H1 (cell line): ENCODE data around the gene KATNAL2. TPM values are rescaled to one million over a fixed set of nuclear protein-coding genes. Genes with fewer than 3 reads are reported as not detected.

Experiments
- CTCF ChIA-PET: fragments of 300-600 bp; sonication (Branson Sonifier 250); formaldehyde crosslinking; loops from one replicate; lab custom pipeline; 2021; ENCODE audit not compliant: partially characterized antibody; lab: Charles Lee
- POLR2A ChIA-PET: fragments of 300-600 bp; sonication (Branson Sonifier 250); formaldehyde crosslinking; loops from one replicate; lab custom pipeline; 2021; ENCODE audit warnings: inconsistent platforms; ENCODE audit not compliant: partially characterized antibody; lab: Charles Lee
- DNase-seq, 2 experiments: peaks; one replicate each; pipeline versions ENCODE4 v3.0.0 to v3.0.0-alpha.2; 2010 to 2022; ENCODE audit warnings: low spot score in 2 of 2, low read depth in 1 of 2, mixed read lengths in 1 of 2
- FAIRE-seq: peaks from 2 replicates; lab custom pipeline; 2011; peaks lifted over from hg19 to GRCh38; lab: Jason Lieb, UNC
- H2AFZ ChIP-seq: 2 replicates; pipeline ENCODE4 v1.8.1; 2012; ENCODE audit warnings: low read length, inconsistent platforms
- H2AK5ac ChIP-seq: 2 replicates; pipeline ENCODE4 v1.6.1; 2013; ENCODE audit warnings: low read depth, low read length
- H2BK120ac ChIP-seq: replicated peaks from 2 replicates; pipeline ENCODE3; 2013; ENCODE audit warnings: low read depth, low read length, inconsistent platforms
- H2BK12ac ChIP-seq: 2 replicates; pipeline ENCODE4 v1.6.1; 2013; ENCODE audit warnings: low read depth, low read length
- H2BK15ac ChIP-seq: 2 replicates; pipeline ENCODE4 v1.6.1; 2013; ENCODE audit warnings: low read length
- H2BK20ac ChIP-seq: 2 replicates; pipeline ENCODE4 v1.6.1; 2013; ENCODE audit warnings: low read length
- H2BK5ac ChIP-seq: 2 replicates; pipeline ENCODE4 v1.6.1; 2013; ENCODE audit warnings: low read depth, low read length
- H3K14ac ChIP-seq: 2 replicates; pipeline ENCODE4 v1.6.1; 2013; ENCODE audit warnings: inconsistent platforms; ENCODE audit not compliant: insufficient read length
- H3K18ac ChIP-seq: 2 replicates; pipeline ENCODE4 v1.6.1; 2013; ENCODE audit warnings: low read length; ENCODE audit errors: extremely low read depth
- H3K23ac ChIP-seq: 2 replicates; pipeline ENCODE4 v1.6.1; 2013; ENCODE audit warnings: inconsistent platforms; ENCODE audit not compliant: insufficient read length
- H3K23me2 ChIP-seq: 2 replicates; pipeline ENCODE4 v1.6.1; 2013; ENCODE audit warnings: low read depth, low read length
- H3K27ac ChIP-seq: 2 replicates; pipeline ENCODE4 v1.6.1; 2011; ENCODE audit warnings: low read depth, low read length, inconsistent platforms
- H3K27me3 ChIP-seq, 4 experiments: replicated peaks in 1 of 4; 1 replicate in 1 of 4; 2 replicates in 3 of 4; pipeline versions ENCODE4 v1.6.1 to v1.8.1; 2011 to 2013; ENCODE audit warnings: low read length in 3 of 4, mild to moderate bottlenecking in 3 of 4, inconsistent platforms in 2 of 4, mixed read lengths in 2 of 4, moderate library complexity in 1 of 4; ENCODE audit not compliant: control insufficient read depth in 3 of 4, insufficient read depth in 3 of 4; ENCODE audit errors: extremely low read depth in 1 of 4
- H3K36me3 ChIP-seq, 4 experiments: 2 replicates each; pipeline versions ENCODE4 v1.6.1 to v1.8.1; 2011 to 2013; ENCODE audit warnings: mild to moderate bottlenecking in 4 of 4, low read length in 3 of 4, moderate library complexity in 2 of 4, control low read depth in 1 of 4, inconsistent platforms in 1 of 4; ENCODE audit not compliant: insufficient read depth in 4 of 4, control insufficient read depth in 2 of 4
- H3K4ac ChIP-seq: replicated peaks from 2 replicates; pipeline ENCODE3; 2013; ENCODE audit warnings: low read length, low read depth, mixed read lengths, inconsistent platforms; ENCODE audit not compliant: insufficient read length
- H3K4me1 ChIP-seq, 4 experiments: replicated peaks in 1 of 4; 1 replicate in 1 of 4; 2 replicates in 3 of 4; pipeline versions ENCODE4 v1.6.1 to v1.8.1; 2011 to 2013; ENCODE audit warnings: low read length in 3 of 4, inconsistent platforms in 2 of 4, mixed read lengths in 1 of 4; ENCODE audit not compliant: insufficient read depth in 4 of 4, control insufficient read depth in 3 of 4
- H3K4me2 ChIP-seq, 2 experiments: 2 replicates each; pipeline versions ENCODE4 v1.6.1 to v1.8.1; 2011 to 2013; ENCODE audit warnings: low read depth in 2 of 2, low read length in 2 of 2, control low read depth in 1 of 2, inconsistent platforms in 1 of 2, mild to moderate bottlenecking in 1 of 2; ENCODE audit not compliant: insufficient read depth in 1 of 2
- H3K4me3 ChIP-seq, 4 experiments: fragments of 200-600, 300-600 bp in 1 of 4; sonication (generic), shearing (Covaris generic), sonication (Bioruptor Twin) in 1 of 4; 2 replicates each; pipeline versions ENCODE4 v1.5.1 to v1.8.1; 2011 to 2016; ENCODE audit warnings: low read length in 4 of 4, low read depth in 3 of 4, control low read depth in 2 of 4, inconsistent platforms in 2 of 4, mild to moderate bottlenecking in 2 of 4, mixed read lengths in 1 of 4, moderate library complexity in 1 of 4; ENCODE audit not compliant: insufficient read depth in 2 of 4; ENCODE audit errors: extremely low read depth in 1 of 4
- H3K56ac ChIP-seq: replicated peaks from 2 replicates; pipeline ENCODE3; 2013; ENCODE audit warnings: low read depth, mild to moderate bottlenecking, mixed read lengths, low read length, inconsistent platforms; ENCODE audit not compliant: insufficient read length
- H3K79me1 ChIP-seq: 2 replicates; pipeline ENCODE4 v1.6.1; 2013; ENCODE audit warnings: low read depth, low read length, control low read depth
- H3K79me2 ChIP-seq, 2 experiments: 2 replicates each; pipeline versions ENCODE4 v1.6.1 to v1.8.1; 2012 to 2013; ENCODE audit warnings: low read length in 2 of 2, mild to moderate bottlenecking in 2 of 2, inconsistent platforms in 1 of 2; ENCODE audit not compliant: insufficient read depth in 2 of 2, control insufficient read depth in 1 of 2
- H3K9ac ChIP-seq, 4 experiments: replicated peaks in 1 of 4; 1 replicate in 1 of 4; 2 replicates in 3 of 4; pipeline versions ENCODE4 v1.6.1 to v1.8.1; 2011 to 2013; ENCODE audit warnings: low read depth in 3 of 4, low read length in 3 of 4, control low read depth in 2 of 4, mild to moderate bottlenecking in 2 of 4, moderate library complexity in 2 of 4, inconsistent platforms in 1 of 4; ENCODE audit errors: extremely low read depth in 1 of 4
- H3K9me3 ChIP-seq, 2 experiments: 2 replicates each; pipeline versions ENCODE4 v1.6.1 to v1.8.1; 2012 to 2013; ENCODE audit warnings: mild to moderate bottlenecking in 2 of 2, moderate library complexity in 2 of 2, control low read depth in 1 of 2, inconsistent platforms in 1 of 2, low read depth in 1 of 2, low read length in 1 of 2, mixed read lengths in 1 of 2; ENCODE audit not compliant: insufficient read depth in 2 of 2
- H4K20me1 ChIP-seq, 2 experiments: replicated peaks in 1 of 2; 2 replicates each; pipeline versions ENCODE3 to v1.8.1; 2011 to 2013; ENCODE audit warnings: inconsistent platforms in 2 of 2, low read length in 2 of 2, mild to moderate bottlenecking in 1 of 2; ENCODE audit not compliant: insufficient read depth in 2 of 2, control insufficient read depth in 1 of 2
- H4K5ac ChIP-seq: 2 replicates; pipeline ENCODE4 v1.6.1; 2013; ENCODE audit warnings: low read length, low read depth, mixed read lengths, inconsistent platforms; ENCODE audit not compliant: insufficient read length
- H4K8ac ChIP-seq: 2 replicates; pipeline ENCODE4 v1.8.0; 2013; ENCODE audit warnings: mild to moderate bottlenecking, moderate library complexity, low read length, inconsistent platforms; ENCODE audit not compliant: insufficient read depth; ENCODE audit errors: extremely low read depth
- H4K91ac ChIP-seq: replicated peaks from 2 replicates; pipeline ENCODE3; 2013; ENCODE audit warnings: low read length, mixed read lengths, inconsistent platforms; ENCODE audit not compliant: insufficient read length
- ATF2 ChIP-seq: IDR thresholded peaks from 2 replicates; pipeline ENCODE4 v1.6.1; 2012; ENCODE audit warnings: low read length, inconsistent platforms
- CBX5 ChIP-seq: fragments of 300-800, 300-1000 bp; sonication (generic); IDR thresholded peaks from 2 replicates; pipeline ENCODE4 v1.7.1; 2016; ENCODE audit warnings: antibody characterized with exemption, low read length, low read depth
- FOSL1 ChIP-seq: IDR thresholded peaks from 2 replicates; pipeline ENCODE4 v1.6.1; 2011; ENCODE audit warnings: mild to moderate bottlenecking, low read depth, low read length, moderate library complexity; ENCODE audit not compliant: insufficient read depth
- HDAC6 ChIP-seq: IDR thresholded peaks from one replicate; pipeline ENCODE4 v1.7.1; 2012; ENCODE audit warnings: low read depth, mild to moderate bottlenecking, inconsistent platforms, low read length, moderate library complexity
- JUND ChIP-seq: IDR thresholded peaks from 2 replicates; pipeline ENCODE4 v1.6.1; 2011; ENCODE audit warnings: mild to moderate bottlenecking, improper control_type of control experiment, low read length
- POLR2AphosphoS5 ChIP-seq: IDR thresholded peaks from 2 replicates; pipeline ENCODE4 v1.6.1; 2011; ENCODE audit warnings: low read depth, low read length
- SIN3A ChIP-seq, 2 experiments: IDR thresholded peaks in 1 of 2; conservative IDR thresholded peaks in 1 of 2; 2 replicates each; pipeline ENCODE4 v1.6.1; 2011 to 2012; ENCODE audit warnings: low read length in 2 of 2, improper control_type of control experiment in 1 of 2, low read depth in 1 of 2, mild to moderate bottlenecking in 1 of 2
- SIRT6 ChIP-seq: IDR thresholded peaks from one replicate; pipeline ENCODE4 v1.7.1; 2012; ENCODE audit warnings: low read length, inconsistent platforms
- SRF ChIP-seq: IDR thresholded peaks from 2 replicates; pipeline ENCODE4 v1.6.1; 2011; ENCODE audit warnings: mild to moderate bottlenecking, low read depth, low read length, moderate library complexity
- TAF7 ChIP-seq: optimal IDR thresholded peaks from 2 replicates; pipeline ENCODE3; 2011; ENCODE audit warnings: low read depth, mild to moderate bottlenecking, inconsistent platforms, low read length, moderate library complexity, borderline replicate concordance
- WGBS, 2 experiments: shearing (Covaris generic) in 1 of 2; methylation state at CpG; one replicate each; pipeline versions ENCODE4 v1.1.6 to v1.1.7; 2013 to 2015; ENCODE audit warnings: low lambda C conversion rate in 2 of 2, mixed read lengths in 2 of 2, inconsistent platforms in 1 of 2, low coverage in 1 of 2, missing lambda C conversion rate in 1 of 2; ENCODE audit not compliant: insufficient replicate concordance in 2 of 2, insufficient coverage in 1 of 2, insufficient read length in 1 of 2; ENCODE audit errors: extremely low coverage in 1 of 2, missing lambda C conversion rate in 1 of 2; 5-methylcytosine and 5-hydroxymethylcytosine counted together
- polyA plus RNA-seq, 7 experiments: library from polyadenylated mRNA; depleted of rRNA in 3 of 7; stranded (reverse) in 5 of 7; unstranded in 2 of 7; fragments of >200 nt in 5 of 7; fragments of 200-250 nt in 2 of 7; gene quantifications; 1 replicate in 5 of 7; 2 replicates in 1 of 7; 4 replicates in 1 of 7; pipeline versions ENCODE4 v1.2.1 to v1.2.3, GENCODE V29; 2011 to 2013; ENCODE audit warnings: missing spikeins in 2 of 7, mixed read lengths in 2 of 7
- total RNA-seq: library from RNA; stranded (reverse); fragmentation: NEBNext Ultra II Directional; extraction: Animal tissue kit (Norgen Biotek cat#: 25700); gene quantifications from 2 replicates; pipeline ENCODE4 v1.2.1, GENCODE V29; 2021

KATNAL2 gene
- total and polyA plus RNA-seq, 2 of the 8 experiments (the other 6 are each of a cell fraction or from before 2014, with no cell fraction given), result 10.0 to 15.2 TPM

DNA sequence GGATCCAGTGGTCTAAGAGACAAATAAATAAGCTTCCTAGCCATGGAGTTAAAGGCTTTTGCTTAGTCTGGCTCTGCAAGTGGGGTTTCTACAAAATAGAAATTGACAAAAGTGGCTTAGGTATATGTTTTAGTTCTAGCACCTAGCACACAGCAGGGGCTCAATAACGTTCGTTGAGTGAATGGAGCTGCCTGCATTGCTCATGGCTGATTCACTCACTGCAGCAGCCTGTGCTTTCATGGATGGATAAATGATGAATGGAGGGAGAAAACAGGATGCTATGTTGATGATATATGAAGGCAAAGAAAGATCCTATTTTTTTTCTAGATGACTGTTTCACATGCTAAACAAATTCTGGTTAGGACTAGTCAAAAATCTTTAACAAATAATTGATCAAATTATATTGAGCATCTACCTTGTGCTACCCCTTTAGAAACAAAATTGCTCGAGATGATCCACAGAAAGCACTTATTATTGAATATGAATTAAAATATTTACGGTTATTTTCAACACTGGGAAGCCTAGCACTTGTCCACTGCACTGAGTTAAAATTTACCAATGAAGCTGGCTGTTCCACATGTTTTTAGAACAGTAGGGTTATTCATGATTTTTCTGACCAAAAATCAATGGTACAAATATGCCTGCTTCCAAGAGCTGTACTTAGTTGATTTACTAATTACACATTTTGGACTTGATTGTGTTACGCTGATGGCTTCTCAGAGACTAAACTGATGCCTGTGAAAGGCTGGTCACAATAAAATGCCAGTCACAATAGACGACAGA, 193.3 kb downstream of the KATNAL2 start:
- POLR2A ChIA-PET, result interaction anchor here (0.7 kb wide), 1 partner anchor 26 kb away, joined by 3 read pairs; no protein-coding TSS in a partner anchor
- DNase-seq, result no peak
- no peak for TF ChIP-seq SIRT6
- TF ChIP-seq CBX5, result no peak
- no peak for TF ChIP-seq HDAC6
- no peak for TF ChIP-seq FOSL1
- no peak for TF ChIP-seq ATF2
- no peak for TF ChIP-seq POLR2AphosphoS5
- TF ChIP-seq TAF7, result no peak
- TF ChIP-seq SIN3A (conservative IDR thresholded peaks at IDR 0.05 in 1 of 2, IDR thresholded peaks at IDR 0.05 in 1 of 2; ENCODE audit: low read depth in 1 of 2, low read length in 2 of 2), result no peak
- no peak for TF ChIP-seq SRF
- TF ChIP-seq JUND, result no peak

More for the DNA sequence above, 193.3 kb downstream of the KATNAL2 start:
- peaks cover 0 to 40% (median 8%) of the 10 kb centered on the region in 4 experiments; a peak in 5 of 8 replicates for H3K36me3 ChIP-seq
- no peak overlapping the region for H3K4me3 ChIP-seq
- no peak overlapping the region for H2BK5ac ChIP-seq
- H3K4ac ChIP-seq, result no peak overlapping the region
- H3K4me1 ChIP-seq, result peaks cover 5 to 22% (median 17%) of the 10 kb centered on the region in 4 experiments
- no peak overlapping the region for H2BK12ac ChIP-seq
- H3K9me3 ChIP-seq, result no peaks in the 10 kb centered on the region
- H4K8ac ChIP-seq, result no peak overlapping the region
- H4K20me1 ChIP-seq, result peaks cover 0 to 3% of the 10 kb centered on the region in 2 experiments
- H2BK20ac ChIP-seq, result no peak overlapping the region
- H3K23me2 ChIP-seq, result no peaks in the 10 kb centered on the region; the same call in 1 of the 2 replicates
- H2BK15ac ChIP-seq, result no peak overlapping the region
- H3K23ac ChIP-seq, result no peak overlapping the region
- no peaks in the 10 kb centered on the region for H3K79me1 ChIP-seq
- H2AK5ac ChIP-seq, result no peak overlapping the region
- no peak overlapping the region for H3K4me2 ChIP-seq
- H4K5ac ChIP-seq, result no peak overlapping the region
- H2AFZ ChIP-seq, result no peak overlapping the region
- CTCF ChIA-PET, result interaction anchor here (0.8 to 3.0 kb wide), 4 partner anchors 9 to 98 kb away, joined by 3 to 14 read pairs (median 6); no protein-coding TSS in a partner anchor
- no peak overlapping the region for H4K91ac ChIP-seq
- no peak overlapping the region for H3K27ac ChIP-seq
- WGBS, 2 experiments, result 74% methylated on average over 6 of the region's 6 CpGs; no CpG with 5 or more reads in 1 of the 2 experiments
- no peaks in the 10 kb centered on the region for H3K27me3 ChIP-seq
- no peak overlapping the region for H3K56ac ChIP-seq
- H3K18ac ChIP-seq, result no peak overlapping the region
- FAIRE-seq, result no peak
- H3K14ac ChIP-seq, result no peak overlapping the region
- no peak overlapping the region for H3K9ac ChIP-seq
- H3K79me2 ChIP-seq, result no peaks in the 10 kb centered on the region
- no peak overlapping the region for H2BK120ac ChIP-seq
